Fibroblast of mammary gland (primary cell): ENCODE results near the gene MUC5B.
"Not testable (repeated sequence)": the region's sequence is repeated elsewhere in the genome, so short reads cannot be mapped to it uniquely, and the experiment has no call there.

Source experiments
- DNase-seq: peaks from one replicate; pipeline ENCODE4 v3.0.0-alpha.2; 2010; ENCODE audit warnings: low read depth
- H3K4me3 ChIP-seq: 2 replicates; pipeline ENCODE4 v1.5.1; 2011; ENCODE audit warnings: low read depth, mild to moderate bottlenecking, low read length, moderate library complexity; ENCODE audit not compliant: control insufficient read depth
- TF ChIP-seq, protein P1 (sequence below): conservative IDR thresholded peaks from 2 replicates; pipeline ENCODE4 v1.5.1; 2011; ENCODE audit warnings: low read depth, low read length, inconsistent platforms; ENCODE audit not compliant: control insufficient read depth, insufficient read depth

The MUC5B gene

DNA sequence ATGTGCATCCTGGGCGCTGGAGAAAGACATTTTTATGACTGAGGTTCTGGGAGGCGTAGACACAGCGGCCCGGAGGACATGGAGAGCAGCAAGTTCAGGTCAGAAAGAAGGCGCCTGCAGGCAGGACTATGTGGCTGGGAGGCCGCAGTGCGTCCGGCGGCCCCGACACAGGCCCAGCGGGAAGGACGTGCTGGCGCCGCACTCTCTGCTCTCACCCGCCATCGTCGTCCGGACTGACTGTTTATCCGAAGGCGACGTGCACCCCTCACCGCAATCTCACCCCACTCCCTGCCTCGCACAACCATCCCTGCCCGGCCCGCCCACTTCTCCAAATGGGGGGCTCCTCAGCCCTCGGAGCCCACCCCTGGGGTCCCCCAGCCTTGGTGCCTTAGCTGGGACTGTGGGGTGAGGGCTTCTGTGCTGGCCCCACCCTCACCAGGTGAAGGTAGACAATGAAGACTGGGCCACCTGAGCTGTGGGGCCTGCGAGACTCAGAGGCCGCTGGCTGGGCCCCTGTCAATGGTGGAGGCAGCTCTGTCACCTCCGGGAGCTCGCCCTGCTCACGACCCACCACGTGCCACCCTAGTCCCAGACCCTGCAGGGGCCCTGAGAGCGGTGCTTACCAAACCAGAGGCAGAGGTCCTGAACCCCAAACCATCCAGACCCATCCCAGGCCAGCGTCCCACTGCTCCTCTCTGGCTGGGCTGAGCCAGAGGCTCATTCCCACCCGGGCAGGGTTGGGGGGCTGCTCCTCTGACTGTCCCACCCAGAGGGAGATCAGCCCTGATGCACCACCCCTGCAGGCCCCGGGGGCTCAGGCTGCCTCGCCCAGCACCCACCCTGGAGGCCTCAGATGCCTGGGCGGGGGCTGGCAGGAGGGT is 16.2 kb upstream of the MUC5B start:
- no peak overlapping the region for H3K4me3 ChIP-seq
- DNase-seq = no peak
- TF ChIP-seq, protein P1, sequence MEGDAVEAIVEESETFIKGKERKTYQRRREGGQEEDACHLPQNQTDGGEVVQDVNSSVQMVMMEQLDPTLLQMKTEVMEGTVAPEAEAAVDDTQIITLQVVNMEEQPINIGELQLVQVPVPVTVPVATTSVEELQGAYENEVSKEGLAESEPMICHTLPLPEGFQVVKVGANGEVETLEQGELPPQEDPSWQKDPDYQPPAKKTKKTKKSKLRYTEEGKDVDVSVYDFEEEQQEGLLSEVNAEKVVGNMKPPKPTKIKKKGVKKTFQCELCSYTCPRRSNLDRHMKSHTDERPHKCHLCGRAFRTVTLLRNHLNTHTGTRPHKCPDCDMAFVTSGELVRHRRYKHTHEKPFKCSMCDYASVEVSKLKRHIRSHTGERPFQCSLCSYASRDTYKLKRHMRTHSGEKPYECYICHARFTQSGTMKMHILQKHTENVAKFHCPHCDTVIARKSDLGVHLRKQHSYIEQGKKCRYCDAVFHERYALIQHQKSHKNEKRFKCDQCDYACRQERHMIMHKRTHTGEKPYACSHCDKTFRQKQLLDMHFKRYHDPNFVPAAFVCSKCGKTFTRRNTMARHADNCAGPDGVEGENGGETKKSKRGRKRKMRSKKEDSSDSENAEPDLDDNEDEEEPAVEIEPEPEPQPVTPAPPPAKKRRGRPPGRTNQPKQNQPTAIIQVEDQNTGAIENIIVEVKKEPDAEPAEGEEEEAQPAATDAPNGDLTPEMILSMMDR = no peak

- H3K4me3 ChIP-seq = no peak overlapping the region
- DNase-seq = no peak
- TF ChIP-seq, protein P1 = no peak
Measured at GRCh38 chr11:1207401-1208143, 15.3 kb upstream of the MUC5B start.

GRCh38 chr11:1208144-1208393 is 14.8 kb upstream of the MUC5B start:
- TF ChIP-seq, protein P1 = no peak
- no peak for DNase-seq
- H3K4me3 ChIP-seq = no peak overlapping the region

DNA sequence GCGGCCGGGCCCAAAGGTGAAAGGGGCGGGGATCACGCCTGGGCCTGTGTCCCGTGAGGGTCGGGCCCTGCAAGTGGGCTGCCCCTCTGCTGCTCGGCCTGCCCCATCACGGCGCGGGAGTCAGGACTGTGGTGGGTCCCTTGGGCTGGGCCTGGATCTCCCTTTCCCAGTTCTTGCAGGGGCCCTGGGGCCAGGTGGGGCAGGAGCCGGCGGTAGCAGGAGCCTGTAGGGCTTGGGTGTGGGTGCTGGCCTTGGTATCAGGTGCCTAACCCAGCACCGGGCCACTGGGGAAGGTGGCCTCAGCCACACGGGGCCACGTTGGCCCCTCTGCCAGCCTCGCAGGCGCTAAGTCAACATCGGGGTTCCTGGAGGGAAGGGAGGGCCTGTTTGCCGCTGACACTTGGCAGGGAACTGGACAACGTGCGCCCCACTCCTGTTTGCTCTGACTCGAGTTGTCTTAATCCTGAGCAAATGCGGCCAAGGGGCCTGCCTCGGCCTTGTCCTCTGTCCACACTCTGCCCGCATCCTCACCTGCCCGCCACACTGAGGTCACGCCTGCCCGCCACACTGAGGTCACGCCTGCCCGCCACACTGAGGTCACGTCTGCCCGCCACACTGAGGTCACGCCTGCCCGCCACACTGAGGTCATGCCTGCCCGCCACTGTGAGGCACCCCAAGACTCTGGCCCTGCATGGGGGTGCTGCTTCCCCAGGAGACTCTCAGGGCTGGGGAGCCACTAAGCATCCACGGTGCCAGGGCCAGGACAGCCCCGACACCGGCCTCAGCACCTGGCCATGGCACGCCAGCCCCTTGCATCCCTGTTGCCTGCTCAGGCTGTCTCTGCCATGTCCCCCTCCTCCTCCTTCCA is 14.2 kb upstream of the MUC5B start:
- TF ChIP-seq, protein P1 = no peak
- no peak for DNase-seq
- no peak overlapping the region for H3K4me3 ChIP-seq

- TF ChIP-seq, protein P1 = no peak
Measured at GRCh38 chr11:1209371-1210057, 13.4 kb upstream of the MUC5B start.

GRCh38 chr11:1211838-1212237 is 11.0 kb upstream of the MUC5B start:
- TF ChIP-seq, protein P1 = no peak
- no peak for DNase-seq
- no peak overlapping the region for H3K4me3 ChIP-seq

More at GRCh38 chr11:1209371-1210057, 13.4 kb upstream of the MUC5B start:
- no peak for DNase-seq
- no peak overlapping the region for H3K4me3 ChIP-seq

- H3K4me3 ChIP-seq, DNase-seq: not testable (repeated sequence)
Measured at GRCh38 chr11:1215826-1216225, 7.0 kb upstream of the MUC5B start.
